Measurements from ENCODE around the gene C1RL.

- no peak for TF ChIP-seq CTCF (IDR thresholded peaks at IDR 0.05)
- TF ChIP-seq POLR2A (IDR thresholded peaks at IDR 0.05): no peak
- TF ChIP-seq EP300 (IDR thresholded peaks at IDR 0.05): no peak
Measured at GRCh38 chr12:7127916-7128626, 19.1 kb upstream of the C1RL start.

Measured in ovary (tissue), 3 donors.